Naive B cell (primary cell): Measurements from ENCODE around the gene EPG5. TPM values are rescaled to one million over a fixed set of nuclear protein-coding genes. Genes with fewer than 3 reads are reported as not detected.
"Not testable (repeated sequence)": the region's sequence is repeated elsewhere in the genome, so short reads cannot be mapped to it uniquely, and the experiment has no call there.

Experiments used
- ATAC-seq, 2 donors: fragments of 150-1000 bp; cut with Tn5 transposase; 2 replicates each; pipeline ENCODE4 v1.10.0; 2021; ENCODE audit warnings: low read depth in 2 of 2, mild to moderate bottlenecking in 2 of 2, moderate library complexity in 2 of 2
- DNase-seq: peaks from one replicate; pipeline ENCODE4 v3.0.0; 2022
- H3K27ac Mint-ChIP-seq, 6 donors: one replicate each; pipeline ENCODE4 v1.8.0; 2020 to 2022; ENCODE audit warnings: mild to moderate bottlenecking in 6 of 6, mixed read lengths in 6 of 6, moderate library complexity in 5 of 6, inconsistent platforms in 2 of 6
- H3K27me3 Mint-ChIP-seq, 3 donors: one replicate each; pipeline ENCODE4 v1.8.0; 2021 to 2022; ENCODE audit warnings: mixed read lengths in 3 of 3, mild to moderate bottlenecking in 1 of 3
- H3K36me3 Mint-ChIP-seq, 2 donors: one replicate each; pipeline ENCODE4 v1.8.0; 2020 to 2022; ENCODE audit warnings: mixed read lengths in 2 of 2, inconsistent platforms in 1 of 2, mild to moderate bottlenecking in 1 of 2
- H3K4me1 Mint-ChIP-seq, 3 donors: one replicate each; pipeline ENCODE4 v1.8.0; 2020 to 2022; ENCODE audit warnings: mixed read lengths in 3 of 3, inconsistent platforms in 1 of 3, mild to moderate bottlenecking in 1 of 3, moderate library complexity in 1 of 3
- H3K4me3 Mint-ChIP-seq, 8 donors: one replicate each; pipeline ENCODE4 v1.8.0; 2020 to 2022; ENCODE audit warnings: mild to moderate bottlenecking in 8 of 8, mixed read lengths in 8 of 8, moderate library complexity in 8 of 8, inconsistent platforms in 2 of 8
- H3K9me3 Mint-ChIP-seq, 7 donors: one replicate each; pipeline ENCODE4 v1.8.0; 2020 to 2022; ENCODE audit warnings: mixed read lengths in 7 of 7, mild to moderate bottlenecking in 5 of 7, inconsistent platforms in 2 of 7, moderate library complexity in 1 of 7
- polyA plus RNA-seq, 6 donors: library from polyadenylated mRNA; unstranded; fragments of 300-500 nt; fragmentation: Illumina TruSeq; gene quantifications; one replicate each; pipeline ENCODE4 v1.2.3, GENCODE V29; 2021; ENCODE audit warnings: low read depth in 6 of 6

Gene EPG5
- polyA plus RNA-seq, 6 donors from 2014 or later: 3.4 to 6.9 (median 5.4) TPM

DNA sequence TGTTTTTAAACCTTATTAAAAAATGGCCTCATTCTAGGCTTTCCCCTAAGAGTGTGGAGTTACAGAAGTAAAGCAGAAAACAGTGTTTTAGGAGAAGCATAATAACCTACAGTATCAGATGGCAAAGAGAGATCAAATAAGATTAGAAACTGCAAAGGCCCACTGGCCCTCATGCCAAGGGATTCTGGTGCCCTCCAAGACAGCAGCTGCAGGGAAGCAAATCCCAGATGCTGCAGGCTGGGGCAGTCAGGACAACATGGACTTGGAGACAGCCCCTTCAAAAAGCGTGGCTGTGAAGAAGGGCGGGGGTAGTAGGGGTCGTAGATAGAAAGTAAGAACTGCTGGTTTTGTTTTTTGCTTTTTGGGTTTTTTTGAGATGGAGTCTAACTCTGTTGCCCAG, 28.3 kb upstream of the EPG5 start:
- H3K36me3 Mint-ChIP-seq: no peaks in the 10 kb centered on the region
- no peak overlapping the region for H3K27ac Mint-ChIP-seq
- peaks cover 0 to 8% (median 0%) of the 10 kb centered on the region in 3 donors for H3K4me1 Mint-ChIP-seq
- DNase-seq (no peak), ATAC-seq (no peak)
- H3K4me3 Mint-ChIP-seq: no peak overlapping the region
- H3K9me3 Mint-ChIP-seq: no peaks in the 10 kb centered on the region
- H3K27me3 Mint-ChIP-seq: no peaks in the 10 kb centered on the region

GRCh38 chr18:45993438-45993837, 26.3 kb upstream of the EPG5 start:
- DNase-seq (no peak), ATAC-seq (no peak)
- H3K4me3 Mint-ChIP-seq: no peak overlapping the region
- H3K27ac Mint-ChIP-seq: no peak overlapping the region
- H3K9me3 Mint-ChIP-seq: peaks cover 0 to 16% (median 4%) of the 10 kb centered on the region in 7 donors
- peaks cover 0 to 8% (median 0%) of the 10 kb centered on the region in 3 donors for H3K4me1 Mint-ChIP-seq
- peaks cover 0 to 4% of the 10 kb centered on the region in 2 donors for H3K36me3 Mint-ChIP-seq
- no peaks in the 10 kb centered on the region for H3K27me3 Mint-ChIP-seq

GRCh38 chr18:45992527-45992926, 25.4 kb upstream of the EPG5 start:
- not testable (repeated sequence) for H3K4me3 Mint-ChIP-seq, H3K36me3 Mint-ChIP-seq, ATAC-seq, H3K27me3 Mint-ChIP-seq, H3K27ac Mint-ChIP-seq, H3K4me1 Mint-ChIP-seq, DNase-seq
- peaks cover 0 to 16% (median 4%) of the 10 kb centered on the region in 7 donors for H3K9me3 Mint-ChIP-seq

DNA sequence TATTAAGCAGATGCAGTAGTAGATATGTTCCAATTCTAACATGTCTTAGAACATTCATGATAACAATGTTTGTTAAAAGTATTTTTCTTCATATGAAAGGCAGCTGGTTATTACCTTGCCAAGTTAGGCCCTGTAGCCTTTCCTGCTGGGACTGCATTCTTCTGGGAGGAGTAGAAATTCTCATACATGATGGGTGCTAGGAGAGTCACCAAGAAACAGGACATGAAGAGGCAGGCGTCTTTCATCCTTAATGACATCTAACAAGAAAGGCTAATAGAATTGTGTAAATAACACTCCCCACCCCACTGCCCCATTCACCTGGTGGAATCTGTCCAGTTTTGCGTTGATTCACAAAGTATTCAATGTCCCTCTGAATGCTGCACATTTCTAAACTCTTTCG, 24.7 kb upstream of the EPG5 start:
- peaks cover 0 to 8% of the 10 kb centered on the region in 2 donors for H3K36me3 Mint-ChIP-seq
- no peaks in the 10 kb centered on the region for H3K27me3 Mint-ChIP-seq
- peaks cover 0 to 16% (median 4%) of the 10 kb centered on the region in 7 donors for H3K9me3 Mint-ChIP-seq
- H3K4me3 Mint-ChIP-seq: no peak overlapping the region
- no peak for ATAC-seq
- H3K4me1 Mint-ChIP-seq: no peaks in the 10 kb centered on the region
- no peak overlapping the region for H3K27ac Mint-ChIP-seq
- DNase-seq: no peak

- no peak overlapping the region for H3K27ac Mint-ChIP-seq
- no peaks in the 10 kb centered on the region for H3K27me3 Mint-ChIP-seq
Observed at GRCh38 chr18:45984546-45985235, 17.6 kb upstream of the EPG5 start.

GRCh38 chr18:45981821-45982220, 14.7 kb upstream of the EPG5 start:
- no peak for DNase-seq
- H3K27me3 Mint-ChIP-seq: no peaks in the 10 kb centered on the region
- no peaks in the 10 kb centered on the region for H3K36me3 Mint-ChIP-seq
- no peaks in the 10 kb centered on the region for H3K9me3 Mint-ChIP-seq
- H3K4me1 Mint-ChIP-seq: no peaks in the 10 kb centered on the region
- ATAC-seq: no peak
- H3K27ac Mint-ChIP-seq: no peak overlapping the region
- H3K4me3 Mint-ChIP-seq: no peak overlapping the region

More at GRCh38 chr18:45984546-45985235, 17.6 kb upstream of the EPG5 start:
- Mint-ChIP-seq H3K4me1 (no peaks in the 10 kb centered on the region), H3K4me3 (no peak overlapping the region), H3K36me3 (peaks cover 0 to 8% of the 10 kb centered on the region in 2 donors), H3K9me3 (peaks cover 0 to 12% (median 4%) of the 10 kb centered on the region in 7 donors)
- ATAC-seq (no peak), DNase-seq (no peak)

DNA sequence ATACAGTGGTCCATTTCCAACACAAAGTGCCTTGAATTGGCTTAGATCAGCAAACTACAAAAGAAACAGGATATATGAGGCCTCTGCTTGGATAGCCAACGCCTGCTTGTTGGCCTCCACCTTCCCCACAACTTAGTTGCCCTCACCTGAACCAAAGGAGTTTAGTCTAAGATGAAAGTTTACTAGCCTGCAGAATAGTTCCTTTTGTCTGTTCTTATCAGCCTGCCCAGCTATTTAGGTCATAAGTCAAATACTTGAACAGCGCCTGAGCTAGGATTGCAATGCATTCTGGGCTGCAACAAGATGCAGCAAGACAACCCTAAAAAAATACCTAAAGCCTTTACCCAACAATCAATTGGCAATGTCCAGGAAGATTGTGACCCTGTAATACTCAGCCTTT, 13.1 kb upstream of the EPG5 start:
- no peaks in the 10 kb centered on the region for H3K27me3 Mint-ChIP-seq
- H3K27ac Mint-ChIP-seq: no peak overlapping the region
- ATAC-seq: no peak
- no peak overlapping the region for H3K4me3 Mint-ChIP-seq
- DNase-seq: no peak
- no peaks in the 10 kb centered on the region for H3K4me1 Mint-ChIP-seq
- H3K9me3 Mint-ChIP-seq: no peaks in the 10 kb centered on the region
- H3K36me3 Mint-ChIP-seq: no peaks in the 10 kb centered on the region

DNA sequence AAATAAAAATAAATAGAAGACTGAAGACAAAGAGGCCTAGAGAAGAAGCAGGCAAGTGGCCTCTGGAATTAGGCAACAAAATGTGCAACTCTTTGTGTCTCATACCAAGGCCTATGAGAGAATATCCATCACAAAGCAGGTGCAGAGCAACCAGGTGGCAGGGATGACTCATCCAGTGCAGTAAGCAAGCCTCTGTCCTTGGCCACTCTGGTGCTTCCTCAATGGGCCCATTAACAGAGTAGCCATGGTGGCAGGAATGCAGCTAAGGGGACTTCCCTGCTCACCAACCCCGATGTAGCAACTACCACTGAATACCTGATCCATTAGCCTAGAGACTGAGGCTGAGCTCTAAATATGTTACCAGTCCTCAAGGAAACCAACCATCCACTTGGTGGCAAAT, 11.0 kb upstream of the EPG5 start:
- Mint-ChIP-seq H3K27ac (peak overlapping the region in 1 of 6 donors; percentile 51), H3K4me1 (no peaks in the 10 kb centered on the region)

GRCh38 chr18:45976974-45977373, 9.8 kb upstream of the EPG5 start:
- ATAC-seq: no peak
- H3K27me3 Mint-ChIP-seq: no peaks in the 10 kb centered on the region
- DNase-seq: no peak
- no peaks in the 10 kb centered on the region for H3K4me1 Mint-ChIP-seq
- H3K36me3 Mint-ChIP-seq: no peaks in the 10 kb centered on the region
- no peak overlapping the region for H3K27ac Mint-ChIP-seq
- H3K4me3 Mint-ChIP-seq: no peak overlapping the region
- H3K9me3 Mint-ChIP-seq: no peaks in the 10 kb centered on the region

More for the DNA sequence above, 11.0 kb upstream of the EPG5 start:
- Mint-ChIP-seq H3K27me3 (no peaks in the 10 kb centered on the region), H3K9me3 (no peaks in the 10 kb centered on the region), H3K4me3 (no peak overlapping the region), H3K36me3 (no peaks in the 10 kb centered on the region)
- DNase-seq (no peak), ATAC-seq (no peak)

GRCh38 chr18:45976566-45976965, 9.4 kb upstream of the EPG5 start:
- Mint-ChIP-seq H3K27me3 (no peaks in the 10 kb centered on the region), H3K27ac (peak overlapping the region in 1 of 6 donors; percentile 2), H3K4me3 (no peak overlapping the region), H3K4me1 (no peaks in the 10 kb centered on the region), H3K36me3 (no peaks in the 10 kb centered on the region), H3K9me3 (no peaks in the 10 kb centered on the region)
- ATAC-seq: no peak
- no peak for DNase-seq

- H3K4me3 Mint-ChIP-seq: no peak overlapping the region
- H3K36me3 Mint-ChIP-seq: no peaks in the 10 kb centered on the region
- no peaks in the 10 kb centered on the region for H3K27me3 Mint-ChIP-seq
- no peaks in the 10 kb centered on the region for H3K4me1 Mint-ChIP-seq
- peak; percentile 49 to 63 for ATAC-seq
- peak; percentile 30 for DNase-seq
- no peak overlapping the region for H3K27ac Mint-ChIP-seq
- no peaks in the 10 kb centered on the region for H3K9me3 Mint-ChIP-seq
Observed at GRCh38 chr18:45974088-45974536, 7.0 kb upstream of the EPG5 start.

DNA sequence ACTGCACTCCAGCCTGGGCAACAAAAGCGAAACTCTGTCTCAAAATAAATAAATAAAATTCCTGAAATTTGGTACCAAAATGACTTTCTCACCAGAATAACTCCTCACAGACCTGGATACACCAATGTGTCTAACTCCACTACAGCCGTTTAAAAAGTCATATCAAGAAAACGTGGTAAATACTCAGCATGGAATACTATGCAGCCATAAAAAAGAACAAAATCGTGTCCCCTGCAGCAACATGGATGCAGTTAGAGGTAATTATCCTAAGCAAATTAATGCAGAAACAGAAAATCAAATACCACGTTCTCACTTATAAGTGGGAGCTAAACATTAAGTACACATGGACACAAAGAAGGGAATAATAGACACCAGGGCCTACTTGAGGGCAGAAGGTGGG, 2.2 kb downstream of the EPG5 start:
- ATAC-seq, DNase-seq, H3K27ac Mint-ChIP-seq, H3K27me3 Mint-ChIP-seq, H3K9me3 Mint-ChIP-seq: not testable (repeated sequence)
- peaks cover 5 to 19% of the 10 kb centered on the region in 2 donors for H3K36me3 Mint-ChIP-seq
- peak overlapping the region in 5 of 8 donors; percentile 1 to 96 (median 77) for H3K4me3 Mint-ChIP-seq
- peaks cover 30 to 62% (median 36%) of the 10 kb centered on the region in 3 donors for H3K4me1 Mint-ChIP-seq

DNA sequence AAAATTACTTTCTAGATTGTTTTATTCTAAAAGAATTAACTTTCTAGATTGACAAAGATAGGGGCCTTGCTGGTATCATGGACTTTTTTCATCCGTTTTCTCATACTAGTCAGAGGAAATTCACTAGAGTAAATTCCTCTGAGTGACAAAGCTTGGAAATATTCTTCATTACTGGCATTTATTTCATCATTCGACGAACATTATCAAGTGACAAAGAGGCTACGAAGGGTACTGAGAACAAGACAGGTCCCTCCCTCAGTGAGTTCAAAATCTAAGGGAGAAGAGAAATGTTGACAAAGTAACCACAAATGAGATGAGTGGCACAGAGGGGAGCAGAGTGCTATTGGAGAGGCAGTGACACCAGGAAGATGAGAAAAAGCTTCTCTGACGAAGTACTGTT, 4.3 kb downstream of the EPG5 start:
- Mint-ChIP-seq H3K4me3 (peak overlapping the region in 1 of 8 donors; percentile 84), H3K27ac (peak overlapping the region in 3 of 6 donors; percentile 24 to 57 (median 52)), H3K9me3 (peaks cover 0 to 1% (median 0%) of the 10 kb centered on the region in 7 donors), H3K36me3 (peaks cover 5 to 19% of the 10 kb centered on the region in 2 donors), H3K27me3 (no peaks in the 10 kb centered on the region), H3K4me1 (peaks cover 36 to 62% (median 37%) of the 10 kb centered on the region in 3 donors)
- no peak for ATAC-seq
- DNase-seq: no peak

DNA sequence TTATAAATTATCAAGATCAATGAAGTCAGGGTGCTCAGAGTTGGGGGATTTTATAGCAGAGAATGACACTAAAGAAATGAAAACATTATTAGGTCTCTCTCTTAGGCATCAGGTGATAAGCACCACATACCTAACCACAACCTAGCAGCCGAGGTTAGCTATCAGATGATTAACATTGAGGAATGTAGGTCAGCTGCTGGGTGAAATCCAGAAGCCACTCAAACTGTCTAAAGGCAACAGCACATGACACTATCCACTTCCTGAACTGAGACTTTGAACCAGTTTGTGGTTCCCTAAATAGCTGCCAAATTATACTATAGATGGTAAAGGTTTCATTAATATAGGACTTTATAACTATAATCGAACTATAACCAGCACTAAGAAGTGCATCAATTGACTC, 4.7 kb downstream of the EPG5 start:
- Mint-ChIP-seq H3K4me1 (peaks cover 36 to 60% (median 40%) of the 10 kb centered on the region in 3 donors), H3K27ac (peak overlapping the region in 2 of 6 donors; percentile 24 to 42), H3K9me3 (peaks cover 0 to 1% (median 0%) of the 10 kb centered on the region in 7 donors), H3K27me3 (no peaks in the 10 kb centered on the region), H3K36me3 (peaks cover 5 to 19% of the 10 kb centered on the region in 2 donors), H3K4me3 (peak overlapping the region in 1 of 8 donors; percentile 84)
- DNase-seq (no peak), ATAC-seq (peak in 1 of 2 donors; percentile 12)
